HG02759 (cell line): Measurements from ENCODE around the gene FBXO44.

ENCODE experiments used
- ATAC-seq: cut with Tn5 transposase; IDR thresholded peaks from one replicate; pipeline ENCODE4 v1.9.1; 2021; ENCODE audit warnings: mild to moderate bottlenecking, moderate library complexity; ENCODE audit not compliant: unreplicated experiment

Gene FBXO44

GRCh38 chr1:11654939-11655808 lies 497 bp downstream of the FBXO44 start:
- peak; percentile 33 for ATAC-seq

- no peak for ATAC-seq
These were observed 3.0 kb downstream of the FBXO44 start for GRCh38 chr1:11657654-11658053.

GRCh38 chr1:11658542-11658941 lies 3.9 kb downstream of the FBXO44 start:
- ATAC-seq: no peak

GRCh38 chr1:11659748-11660147 lies 5.1 kb downstream of the FBXO44 start:
- no peak for ATAC-seq

- no peak for ATAC-seq
These were observed 6.4 kb downstream of the FBXO44 start for GRCh38 chr1:11661103-11661502.

- peak; percentile 51 for ATAC-seq
These were observed 9.8 kb downstream of the FBXO44 start for GRCh38 chr1:11664336-11665065.

GRCh38 chr1:11668516-11668915 lies 13.8 kb downstream of the FBXO44 start:
- ATAC-seq: no peak

- no peak for ATAC-seq
These were observed 16.1 kb downstream of the FBXO44 start for GRCh38 chr1:11670747-11671146.

- ATAC-seq: no peak
These were observed 16.5 kb downstream of the FBXO44 start for GRCh38 chr1:11671205-11671543.

- ATAC-seq: no peak
These were observed 17.0 kb downstream of the FBXO44 start for GRCh38 chr1:11671544-11672286.

GRCh38 chr1:11673089-11673769 lies 18.6 kb downstream of the FBXO44 start:
- no peak for ATAC-seq

GRCh38 chr1:11674488-11674887 lies 19.8 kb downstream of the FBXO44 start:
- no peak for ATAC-seq

- ATAC-seq: no peak
These were observed 20.6 kb downstream of the FBXO44 start for GRCh38 chr1:11675325-11675724.

- no peak for ATAC-seq
These were observed 21.9 kb downstream of the FBXO44 start for GRCh38 chr1:11676386-11677103.

GRCh38 chr1:11678442-11678841 lies 23.8 kb downstream of the FBXO44 start:
- no peak for ATAC-seq

- ATAC-seq: no peak
These were observed 25.8 kb downstream of the FBXO44 start for GRCh38 chr1:11680270-11681070.

- ATAC-seq: peak; percentile 85
These were observed 26.5 kb downstream of the FBXO44 start, which contains the start of gene MAD2L2 for GRCh38 chr1:11681071-11681771. TSS of gene MAD2L2 (minus strand) at chr1:11681148. CDS start at chr1:11680601, 547 bp downstream.

- no peak for ATAC-seq
These were observed 27.7 kb downstream of the FBXO44 start for GRCh38 chr1:11682287-11682771.

GRCh38 chr1:11682799-11683198 lies 28.1 kb downstream of the FBXO44 start:
- ATAC-seq: no peak
